Ammon's horn (tissue), 1 donor: ENCODE results near the gene RMND5A.
A peak's percentile ranks its signal among the peaks of the same experiment; 100 is the strongest.
"Not testable (repeated sequence)": the region's sequence is repeated elsewhere in the genome, so short reads cannot be mapped to it uniquely, and the experiment has no call there.

Source experiments
- DNase-seq: peaks from one replicate; pipeline ENCODE4 v3.0.0-alpha.2; 2016; ENCODE audit warnings: low spot score

The RMND5A gene

DNA sequence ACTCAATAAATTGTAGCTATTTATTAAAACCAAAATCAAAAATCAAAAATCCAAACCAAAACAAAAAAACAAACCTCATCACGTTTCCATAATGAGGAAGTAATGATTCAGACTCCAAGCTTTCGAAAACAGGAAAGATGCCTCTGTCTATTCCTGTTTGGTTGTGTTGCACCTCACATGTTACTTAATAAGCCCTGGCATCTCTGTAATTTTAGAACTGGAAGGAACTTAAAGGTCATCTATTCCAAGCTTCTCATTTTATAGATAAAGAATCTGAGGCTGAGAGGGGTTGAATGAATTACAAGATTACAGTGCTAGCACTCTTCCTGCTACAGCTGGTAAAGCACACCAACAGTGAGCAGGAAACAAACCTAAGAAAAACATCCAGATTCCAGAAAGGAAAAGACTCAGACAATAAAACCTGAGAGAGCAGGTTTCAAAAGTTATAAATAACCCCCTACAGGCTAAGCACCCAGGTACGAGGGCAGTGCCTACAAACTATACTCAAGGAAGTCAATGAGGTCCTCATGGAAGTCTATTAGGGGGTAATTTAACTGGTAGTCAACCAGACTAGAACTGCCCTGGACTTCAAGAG, 5.4 kb upstream of the RMND5A start:
- not testable (repeated sequence) for DNase-seq

DNA sequence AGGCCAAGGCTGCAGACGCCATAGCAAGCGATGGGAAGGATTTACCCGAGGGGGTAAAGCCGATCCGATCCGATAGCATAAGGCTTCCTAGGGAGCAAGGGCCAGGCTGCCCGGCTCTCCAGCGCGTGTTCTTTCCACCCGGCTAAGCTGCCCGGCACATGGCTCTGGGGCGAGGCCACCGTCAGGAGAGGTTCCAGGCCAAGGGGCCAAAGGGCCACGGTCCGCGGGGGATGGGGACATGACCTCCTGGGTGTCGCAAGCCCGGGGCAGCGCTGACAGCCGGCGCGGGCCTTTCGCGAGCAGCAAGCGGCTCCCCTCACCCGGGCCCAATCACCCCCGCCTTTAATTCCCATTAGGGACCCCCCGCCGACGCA, 841 bp upstream of the RMND5A start:
- not testable (repeated sequence) for DNase-seq

DNA sequence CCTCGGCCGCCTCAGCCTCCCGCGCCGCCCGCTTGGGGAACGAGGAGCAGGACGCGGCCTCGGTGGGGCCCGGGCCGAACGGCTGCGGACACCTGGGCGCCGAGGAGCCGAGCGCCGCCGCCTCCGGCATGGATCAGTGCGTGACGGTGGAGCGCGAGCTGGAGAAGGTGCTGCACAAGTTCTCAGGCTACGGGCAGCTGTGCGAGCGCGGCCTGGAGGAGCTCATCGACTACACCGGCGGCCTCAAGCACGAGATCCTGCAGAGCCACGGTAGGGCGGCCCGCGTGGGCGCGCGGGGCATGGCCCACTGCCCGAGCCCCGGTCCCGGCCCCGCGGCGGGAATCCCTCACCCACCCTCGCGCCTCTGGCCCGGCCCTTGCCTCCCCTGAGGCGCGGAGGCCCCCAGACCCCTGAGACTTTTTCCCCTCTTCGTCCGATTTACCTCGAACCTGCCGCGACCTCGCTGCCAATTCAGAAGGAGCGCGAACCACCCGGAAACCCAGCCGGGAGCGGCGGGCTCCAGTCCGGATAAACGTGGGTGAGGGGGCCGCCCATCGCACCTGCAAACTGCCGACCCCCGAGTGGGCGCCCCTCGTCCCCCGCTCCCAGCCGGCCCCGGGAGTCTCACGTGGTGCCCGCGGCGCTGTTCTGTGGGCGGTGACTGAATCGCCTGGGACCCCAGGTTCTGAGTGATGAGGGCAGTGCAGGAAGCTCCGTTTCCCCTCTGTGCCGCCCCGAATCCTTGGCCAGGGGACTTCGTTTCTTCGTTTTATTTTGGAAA, 639 bp downstream of the RMND5A start:
- DNase-seq: peak; percentile 36

DNA sequence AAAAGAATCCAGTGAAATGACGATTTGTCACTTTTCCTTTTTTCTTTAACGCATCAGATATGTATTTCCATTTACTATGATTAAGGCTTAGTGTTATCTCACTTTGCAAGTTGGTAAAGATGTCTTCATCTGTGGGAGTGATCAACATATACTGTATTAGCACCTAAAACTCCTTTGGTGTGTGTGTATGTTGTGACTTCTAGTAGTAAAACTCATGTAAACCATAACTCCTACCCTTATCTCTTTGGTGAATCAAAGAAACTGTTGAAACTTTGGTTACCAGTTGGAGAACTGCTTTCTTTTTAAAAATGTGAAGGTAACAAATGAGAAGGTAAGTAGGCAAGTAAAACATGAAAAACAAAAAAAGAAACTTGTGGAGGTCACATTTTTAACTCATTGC, 5.6 kb downstream of the RMND5A start:
- DNase-seq: not testable (repeated sequence)

DNA sequence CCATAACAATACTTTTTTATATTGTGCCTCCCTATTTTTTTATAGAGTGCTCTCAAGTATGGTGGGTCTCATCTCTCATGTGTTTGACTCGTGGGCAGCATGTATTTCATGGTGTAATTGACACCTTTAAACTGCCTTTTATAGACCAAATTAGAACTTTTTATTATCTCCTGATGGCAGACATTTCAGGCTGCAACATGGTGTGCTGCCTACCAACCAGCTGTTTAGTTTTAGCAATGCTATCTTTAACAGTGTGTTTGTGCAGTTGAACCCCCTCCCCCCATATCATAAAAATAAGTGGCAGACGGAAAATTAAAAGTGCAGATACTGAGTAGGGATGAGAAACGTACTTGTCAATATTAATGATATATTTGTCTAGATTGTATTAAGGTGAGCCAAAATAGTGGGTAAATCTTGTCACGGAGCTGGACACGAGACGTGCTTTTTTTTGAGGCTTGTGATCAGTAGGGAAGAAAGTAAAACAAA, 12.0 kb downstream of the RMND5A start:
- DNase-seq: not testable (repeated sequence)

DNA sequence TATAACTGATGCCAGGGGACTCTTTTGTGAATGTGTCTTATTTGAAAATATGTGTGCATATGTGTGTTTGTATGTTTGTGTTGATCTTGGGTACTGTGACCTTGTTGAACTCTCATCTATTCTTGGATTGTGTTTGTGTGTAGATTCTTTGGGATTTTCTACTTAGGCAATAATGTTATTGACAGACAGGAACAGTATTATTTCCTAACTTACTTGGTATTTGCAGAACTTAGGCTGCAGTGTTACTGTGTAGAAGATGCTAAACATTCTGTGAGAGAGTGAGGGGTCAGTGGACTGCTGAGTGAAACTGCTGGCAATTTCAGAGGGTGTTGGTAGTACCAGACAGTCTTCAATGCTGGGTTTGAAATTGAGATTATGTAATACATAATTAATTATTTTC, 12.7 kb downstream of the RMND5A start:
- DNase-seq: not testable (repeated sequence)

DNA sequence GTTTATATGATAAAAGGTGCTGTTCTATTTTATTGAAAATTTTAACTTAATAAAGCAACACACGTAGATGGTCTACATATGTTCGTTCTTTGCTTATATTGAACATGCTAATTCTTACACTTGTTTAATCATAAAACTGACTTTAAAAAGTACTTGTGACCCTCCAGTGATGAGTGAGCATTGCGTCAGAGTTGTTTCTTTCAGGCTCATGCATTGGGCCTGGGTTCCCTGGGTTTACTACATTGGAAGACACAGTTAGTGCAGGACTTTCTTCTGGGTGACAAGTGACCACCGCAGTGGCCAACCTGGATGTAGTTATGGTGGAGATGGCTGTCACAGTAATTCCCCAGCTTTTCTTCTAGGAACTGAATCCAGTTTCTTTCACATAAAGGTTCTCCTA, 13.4 kb downstream of the RMND5A start:
- not testable (repeated sequence) for DNase-seq

DNA sequence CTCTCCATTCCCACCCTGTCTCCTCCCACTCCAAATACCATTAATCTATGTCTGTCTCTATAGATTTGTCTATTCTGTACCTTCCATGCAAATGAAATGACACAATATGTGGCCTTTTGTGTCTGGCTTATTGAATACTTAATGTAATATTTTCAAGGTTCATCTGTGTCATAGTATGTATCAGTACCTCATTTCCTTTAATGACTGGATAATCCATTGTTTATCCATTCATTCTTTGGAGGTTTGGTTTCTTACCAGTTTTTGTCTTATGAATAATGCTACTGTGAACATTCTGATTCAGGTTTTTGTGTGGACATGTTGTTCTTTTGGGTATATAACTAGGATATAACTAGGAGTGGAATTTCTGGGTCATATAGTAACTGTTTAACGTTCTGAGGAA, 14.8 kb downstream of the RMND5A start:
- not testable (repeated sequence) for DNase-seq

DNA sequence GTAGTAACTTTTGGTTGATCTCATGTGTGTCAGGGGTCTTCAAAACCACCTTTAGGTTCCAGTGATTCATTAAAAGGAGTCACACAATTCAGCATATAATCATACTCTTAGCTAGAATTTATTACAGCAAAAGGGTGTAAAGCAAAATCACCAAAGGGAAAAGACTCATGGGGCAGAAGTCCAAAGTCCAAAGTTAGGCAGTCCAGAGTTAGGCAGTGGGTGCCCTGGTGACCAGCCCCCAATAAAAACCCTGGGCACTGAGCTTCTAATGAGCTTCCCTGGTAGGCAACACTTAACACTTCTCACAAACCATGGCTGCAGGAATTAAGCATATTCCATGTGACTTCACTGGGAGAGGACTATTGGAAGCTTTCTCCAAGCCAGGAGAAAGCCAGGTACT, 19.4 kb downstream of the RMND5A start:
- DNase-seq: not testable (repeated sequence)

DNA sequence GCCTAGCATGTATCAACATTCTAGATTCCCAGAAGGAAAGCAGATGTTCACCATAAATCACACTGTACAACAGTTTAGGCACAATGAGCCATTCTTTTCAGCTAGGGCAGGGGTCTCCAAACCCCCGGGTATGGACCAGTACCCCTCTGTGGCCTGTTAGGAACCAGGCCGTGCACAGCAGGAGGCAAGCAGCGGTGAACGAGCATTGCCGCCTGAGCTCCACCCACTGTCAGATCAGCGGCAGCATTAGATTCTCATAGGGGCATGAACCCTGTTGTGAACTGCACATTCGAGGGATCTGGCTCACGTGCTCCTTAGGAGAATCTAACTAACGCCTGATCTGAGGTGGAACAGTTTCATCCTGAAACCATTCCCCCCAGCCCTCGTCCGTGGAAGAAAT, 19.8 kb downstream of the RMND5A start:
- not testable (repeated sequence) for DNase-seq

DNA sequence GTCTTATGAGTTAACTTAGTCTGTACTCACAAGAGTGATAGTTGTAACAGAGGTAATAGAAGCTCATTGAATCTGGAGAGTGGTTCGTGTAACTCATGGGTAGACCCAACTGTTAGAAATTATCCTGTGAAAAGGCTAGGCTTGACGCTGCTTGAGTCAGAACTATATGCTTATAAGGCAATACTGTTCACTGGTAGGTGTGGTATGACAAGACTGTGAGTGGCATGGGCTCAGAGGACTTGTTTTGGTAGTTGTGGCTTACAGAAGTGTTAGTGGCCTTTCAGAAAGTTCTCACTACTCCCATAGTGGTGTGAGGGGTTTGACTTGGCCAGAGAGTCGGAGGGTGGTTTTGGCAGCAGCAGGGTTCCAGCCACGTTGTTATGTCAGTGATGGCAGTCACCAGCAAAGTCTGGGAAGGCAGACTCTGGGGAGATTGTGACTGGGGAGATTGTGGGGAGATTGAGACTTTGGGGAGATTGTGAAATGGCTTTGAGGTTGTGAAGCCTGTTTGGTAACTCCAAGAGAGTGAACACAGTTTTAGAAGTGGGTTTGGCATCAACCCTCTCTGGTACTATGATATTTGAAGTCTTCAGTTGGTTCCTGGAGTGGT, 21.9 kb downstream of the RMND5A start:
- not testable (repeated sequence) for DNase-seq

DNA sequence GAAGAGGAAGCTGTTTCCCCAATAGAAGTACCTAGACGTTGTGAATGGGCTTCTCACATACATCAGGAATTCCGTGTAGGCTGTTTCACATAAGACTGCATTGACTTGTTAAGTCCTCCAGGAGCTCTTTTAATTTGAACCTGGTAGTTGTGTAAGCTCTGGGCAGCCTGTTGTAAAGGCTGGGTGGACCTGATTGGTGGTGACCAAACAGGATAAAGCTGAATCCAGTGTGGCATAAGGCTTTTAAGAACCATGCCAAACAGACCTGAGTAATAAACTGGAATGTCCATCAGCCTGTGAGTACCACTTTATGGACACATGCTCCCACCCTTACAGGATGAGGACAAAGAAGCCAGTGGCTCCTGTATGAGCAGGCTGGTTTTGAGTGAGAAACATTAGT, 24.1 kb downstream of the RMND5A start:
- no peak for DNase-seq

DNA sequence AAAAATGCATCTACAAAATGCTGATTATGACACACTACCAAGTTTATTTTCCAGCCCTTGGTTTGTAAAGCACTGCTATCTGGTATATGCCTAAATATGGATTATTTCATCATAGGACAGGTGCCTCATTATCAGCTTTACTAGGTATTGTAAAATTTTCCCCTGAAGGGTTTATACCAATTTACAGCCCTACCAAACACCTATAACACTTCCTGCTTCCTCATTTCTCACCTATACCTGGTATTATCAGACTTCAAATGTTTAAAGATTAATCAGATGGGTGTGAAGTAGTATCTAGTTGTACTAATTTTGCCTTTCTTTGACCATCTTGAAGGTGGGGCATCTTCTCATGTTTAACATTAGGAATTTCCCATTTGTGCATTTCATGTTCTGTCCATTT, 26.8 kb downstream of the RMND5A start:
- DNase-seq: no peak

DNA sequence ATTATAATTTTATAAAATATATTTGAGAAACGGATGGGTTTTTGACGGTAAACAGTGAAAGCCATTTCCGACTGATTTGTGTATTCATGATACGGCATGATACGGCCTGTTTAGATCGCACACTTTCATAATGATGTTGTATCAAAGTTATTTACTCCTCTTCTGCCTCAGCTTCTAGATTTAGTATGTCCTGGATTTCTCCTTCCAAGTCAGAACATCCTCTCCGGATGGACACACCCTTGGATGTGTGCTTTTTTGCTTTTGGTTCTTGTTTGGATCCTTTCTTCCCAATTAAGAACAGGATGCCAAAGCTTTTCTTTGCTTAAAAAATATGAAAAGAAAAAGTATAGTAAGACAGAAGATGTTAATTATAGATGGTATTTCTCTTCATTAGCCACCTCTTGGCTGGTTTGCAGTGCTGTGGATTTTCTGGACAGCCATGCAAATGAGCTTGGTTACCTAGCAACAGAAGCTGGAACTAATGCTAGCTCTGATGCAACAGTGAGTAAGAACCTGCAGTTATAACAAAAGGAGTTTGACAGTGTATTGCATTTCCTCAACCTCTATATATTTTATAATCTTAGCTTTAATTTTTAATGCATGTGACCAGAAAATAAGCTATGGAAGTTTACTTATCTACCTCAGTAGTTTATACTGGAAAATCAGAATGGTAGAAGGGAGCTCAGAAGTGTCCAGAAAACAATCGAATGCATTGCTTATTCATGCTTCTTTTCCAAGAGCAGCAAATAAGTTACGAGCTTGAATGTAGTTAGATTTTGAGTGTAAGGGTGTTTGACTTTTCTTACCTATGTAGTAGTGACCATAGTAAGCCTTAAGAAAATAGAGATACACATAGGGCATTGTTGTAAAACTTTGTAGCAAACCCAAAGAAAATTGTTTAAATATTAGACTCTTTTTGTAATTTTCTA, 27.9 kb downstream of the RMND5A start:
- peak; percentile 89 for DNase-seq

DNA sequence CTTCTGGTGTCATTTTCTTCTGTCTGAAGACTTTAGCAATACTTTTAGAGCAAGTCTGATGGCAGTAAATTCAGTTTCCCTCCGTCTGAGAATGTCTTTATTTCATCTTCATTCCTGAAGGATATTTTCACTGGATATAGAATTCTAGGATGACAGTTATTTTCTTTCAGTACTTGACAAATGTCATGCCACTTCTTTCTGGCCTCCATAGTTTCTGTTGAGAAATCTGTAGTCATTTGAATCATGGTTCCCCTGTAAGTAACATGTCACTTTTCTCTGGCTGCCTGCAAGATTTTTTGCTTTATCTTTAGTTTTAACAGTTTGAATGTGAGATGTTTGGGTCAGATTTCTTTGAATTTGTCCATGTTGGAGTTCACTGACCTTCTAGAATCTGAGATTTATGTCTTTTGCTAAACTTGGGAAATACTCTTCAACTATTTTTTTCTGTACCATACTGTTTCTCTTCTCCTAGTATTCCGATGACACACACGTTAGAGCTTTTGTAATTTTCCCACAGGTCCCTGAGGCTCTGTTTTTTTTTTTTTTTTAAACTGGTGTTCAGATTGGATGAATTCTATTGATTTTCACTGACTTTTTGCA, 30.2 kb downstream of the RMND5A start:
- DNase-seq: no peak

DNA sequence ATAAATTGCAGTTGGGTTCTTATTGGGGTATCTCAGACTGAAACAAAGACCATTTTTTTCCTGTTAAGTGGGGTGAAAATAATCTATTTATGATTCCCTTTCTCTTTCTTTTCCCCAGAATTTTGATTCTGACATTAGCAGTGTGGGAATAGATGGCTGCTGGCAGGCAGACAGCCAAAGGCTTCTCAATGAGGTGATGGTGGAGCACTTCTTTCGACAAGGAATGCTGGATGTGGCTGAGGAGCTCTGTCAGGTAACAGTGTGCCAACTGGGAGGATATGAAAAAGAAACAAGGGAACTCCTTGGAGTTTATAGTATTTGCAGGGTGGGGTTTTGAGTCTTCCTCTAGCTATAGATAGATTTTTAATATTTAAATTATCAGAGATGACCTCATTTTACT, 31.7 kb downstream of the RMND5A start:
- no peak for DNase-seq

DNA sequence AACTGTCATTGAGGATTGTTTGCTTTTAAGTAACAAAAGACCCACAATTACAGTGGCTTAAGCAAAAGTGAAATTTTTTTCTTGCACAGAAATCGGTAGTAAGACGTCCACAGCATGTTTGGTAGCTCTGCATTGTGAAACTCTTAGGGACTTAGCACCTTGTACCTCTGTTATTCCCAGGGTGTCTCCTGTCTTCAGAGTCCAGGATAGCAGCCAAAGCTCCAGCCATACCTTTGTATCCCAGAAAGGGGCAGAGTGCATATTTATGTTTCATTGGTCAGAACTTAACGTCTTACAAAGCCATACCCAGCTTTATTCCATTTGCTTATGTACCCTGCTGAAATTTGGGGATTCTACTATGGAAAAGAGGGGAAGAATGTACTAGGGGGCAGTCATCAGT, 32.8 kb downstream of the RMND5A start:
- DNase-seq: no peak

DNA sequence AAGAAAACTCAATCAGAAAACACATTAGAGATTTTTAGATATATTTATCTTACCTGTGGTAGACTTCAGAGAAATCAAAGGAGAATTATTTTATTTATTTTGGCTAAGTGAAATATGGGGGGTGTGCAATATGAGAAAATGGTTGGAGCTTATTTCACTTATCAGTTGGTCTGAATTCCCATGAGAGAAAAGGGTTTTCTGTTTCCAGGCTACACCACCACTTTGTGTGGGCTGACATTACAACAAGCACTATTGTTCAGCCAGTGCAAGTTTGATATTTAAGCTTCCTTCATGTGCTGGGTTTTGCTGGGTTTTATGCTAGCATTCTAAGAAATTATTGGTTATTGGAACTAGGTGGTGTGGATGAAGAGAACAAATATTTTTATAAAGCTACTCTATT, 33.5 kb downstream of the RMND5A start:
- peak; percentile 64 for DNase-seq

DNA sequence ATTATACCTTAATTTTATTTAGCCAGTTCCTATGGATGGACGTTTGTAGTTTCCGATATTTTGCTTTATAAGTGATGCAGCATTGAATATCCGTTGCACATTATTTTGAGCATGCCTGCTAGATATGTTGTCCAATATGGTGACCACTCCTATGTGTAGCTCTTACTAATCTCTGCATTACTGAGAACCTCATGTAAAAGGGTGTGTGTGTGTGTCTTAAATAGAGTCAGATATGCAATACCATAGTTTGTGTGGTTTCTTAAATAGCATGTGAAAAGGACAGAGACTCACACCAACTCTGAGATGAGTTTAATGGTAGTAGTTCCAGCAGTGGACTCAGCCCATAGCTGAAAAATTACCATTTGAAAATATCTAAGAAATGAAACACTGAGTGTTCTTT, 38.3 kb downstream of the RMND5A start:
- DNase-seq: no peak

DNA sequence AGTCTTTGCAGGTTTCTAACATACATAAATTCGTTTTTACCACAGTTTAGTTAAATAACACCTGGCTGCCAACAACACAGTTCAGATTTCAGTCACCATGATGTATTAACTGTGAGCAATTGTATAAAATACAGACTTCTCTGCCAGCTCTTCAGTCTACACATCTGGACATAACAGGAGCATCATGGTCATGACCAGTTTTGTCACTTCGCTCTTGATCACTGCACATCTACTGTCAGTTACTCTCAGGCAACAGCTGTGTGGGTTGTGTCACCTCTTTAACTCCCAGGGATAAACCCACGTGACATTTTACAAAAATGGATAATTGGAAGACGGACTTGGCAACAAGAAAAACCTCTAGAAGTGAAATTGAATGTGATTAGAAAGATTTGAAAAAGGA, 40.3 kb downstream of the RMND5A start:
- no peak for DNase-seq

DNA sequence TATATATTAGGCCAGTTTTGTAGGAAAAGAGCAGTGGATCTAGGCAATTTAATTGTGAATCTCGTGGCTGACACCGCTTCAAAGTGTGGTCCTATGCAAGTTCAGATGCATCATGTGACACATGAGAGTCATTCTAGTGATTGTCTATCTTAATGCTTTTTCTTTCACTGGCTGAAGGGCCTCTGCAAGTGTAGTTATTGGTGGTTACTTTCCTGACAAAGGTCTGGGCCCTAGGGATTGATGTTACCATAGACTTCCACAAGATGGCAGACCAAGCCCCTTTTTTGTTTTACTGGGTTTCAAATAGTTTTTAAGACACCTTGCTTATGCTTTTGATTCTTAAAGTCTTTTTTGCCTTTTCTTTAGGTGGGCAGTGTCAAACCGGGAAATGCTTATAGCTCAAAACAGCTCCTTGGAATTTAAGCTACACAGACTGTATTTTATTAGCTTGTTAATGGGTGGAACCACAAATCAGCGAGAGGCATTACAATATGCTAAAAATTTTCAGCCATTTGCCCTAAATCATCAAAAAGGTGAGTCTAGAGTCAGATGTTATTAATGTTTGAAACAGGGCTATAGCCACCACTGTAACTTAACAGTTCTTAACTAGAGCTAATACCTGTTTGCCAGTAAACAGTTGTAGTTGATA, 44.7 kb downstream of the RMND5A start:
- DNase-seq: peak; percentile 50
